Measurements from ENCODE around the gene SLC47A2. TPM values are rescaled to one million over a fixed set of nuclear protein-coding genes. Genes with fewer than 3 reads are reported as not detected.

Gene SLC47A2
- total RNA-seq, 4 donors from 2014 or later: not detected

GRCh38 chr17:19677736-19678379, 38.5 kb downstream of the SLC47A2 start:
- no peaks in the 10 kb centered on the region for H3K9me3 ChIP-seq
- no peak for DNase-seq (ENCODE audit: extremely low spot score)
- H3K36me3 ChIP-seq: peaks cover 17 to 58% (median 34%) of the 10 kb centered on the region in 4 donors
- 97% methylated on average over 5 of the region's 5 CpGs for WGBS
- no peak overlapping the region for H3K27ac ChIP-seq (replicated peaks in 1 of 4)
- intact Hi-C loops (cut with DNase I): no loop called here
- no peak overlapping the region for H3K4me3 ChIP-seq
- no peaks in the 10 kb centered on the region for H3K27me3 ChIP-seq
- TF ChIP-seq CTCF (IDR thresholded peaks at IDR 0.05) (no peak), EP300 (IDR thresholded peaks at IDR 0.05) (no peak), POLR2A (IDR thresholded peaks at IDR 0.05; ENCODE audit: low read depth) (no peak), POLR2AphosphoS5 (IDR thresholded peaks at IDR 0.05) (no peak)
- H3K4me1 ChIP-seq: peaks cover 0 to 14% (median 2%) of the 10 kb centered on the region in 4 donors

GRCh38 chr17:19676896-19677295, 39.5 kb downstream of the SLC47A2 start:
- intact Hi-C loops (cut with DNase I): no loop called here
- WGBS: 97% methylated on average over 4 of the region's 4 CpGs
- H3K9me3 ChIP-seq: no peaks in the 10 kb centered on the region
- peaks cover 17 to 68% (median 41%) of the 10 kb centered on the region in 4 donors for H3K36me3 ChIP-seq
- no peak overlapping the region for H3K27ac ChIP-seq (replicated peaks in 1 of 4)
- DNase-seq (ENCODE audit: extremely low spot score): no peak
- H3K27me3 ChIP-seq: no peaks in the 10 kb centered on the region
- TF ChIP-seq POLR2AphosphoS5 (IDR thresholded peaks at IDR 0.05): no peak
- TF ChIP-seq CTCF (IDR thresholded peaks at IDR 0.05): no peak
- TF ChIP-seq POLR2A (IDR thresholded peaks at IDR 0.05; ENCODE audit: low read depth): no peak
- TF ChIP-seq EP300 (IDR thresholded peaks at IDR 0.05): no peak
- no peak overlapping the region for H3K4me3 ChIP-seq
- H3K4me1 ChIP-seq: peaks cover 0 to 20% (median 10%) of the 10 kb centered on the region in 4 donors

GRCh38 chr17:19673623-19674022, 42.8 kb downstream of the SLC47A2 start:
- TF ChIP-seq POLR2A (IDR thresholded peaks at IDR 0.05; ENCODE audit: low read depth) (no peak), EP300 (IDR thresholded peaks at IDR 0.05) (no peak), POLR2AphosphoS5 (IDR thresholded peaks at IDR 0.05) (no peak), CTCF (IDR thresholded peaks at IDR 0.05) (no peak)
- no peak for DNase-seq (ENCODE audit: extremely low spot score)
- H3K27me3 ChIP-seq: no peaks in the 10 kb centered on the region
- no peak overlapping the region for H3K4me3 ChIP-seq
- intact Hi-C loops (cut with DNase I): no loop called here
- peaks cover 17 to 90% (median 53%) of the 10 kb centered on the region in 4 donors for H3K36me3 ChIP-seq
- H3K27ac ChIP-seq (replicated peaks in 1 of 4): no peak overlapping the region
- peaks cover 3 to 20% (median 14%) of the 10 kb centered on the region in 4 donors for H3K4me1 ChIP-seq
- no peaks in the 10 kb centered on the region for H3K9me3 ChIP-seq
- WGBS: 65% methylated on average over 3 of the region's 3 CpGs

- TF ChIP-seq EP300 (IDR thresholded peaks at IDR 0.05): no peak
- no peak for TF ChIP-seq CTCF (IDR thresholded peaks at IDR 0.05)
- TF ChIP-seq POLR2A (IDR thresholded peaks at IDR 0.05; ENCODE audit: low read depth): no peak
- no peak for TF ChIP-seq POLR2AphosphoS5 (IDR thresholded peaks at IDR 0.05)
- 80% methylated on average over 5 of the region's 5 CpGs for WGBS
- Histone ChIP-seq H3K27me3 (no peaks in the 10 kb centered on the region), H3K4me3 (no peak overlapping the region), H3K4me1 (peaks cover 3 to 20% (median 14%) of the 10 kb centered on the region in 4 donors), H3K27ac (replicated peaks in 1 of 4) (peak overlapping the region in 1 of 4 donors; percentile 16), H3K9me3 (no peaks in the 10 kb centered on the region), H3K36me3 (peaks cover 16 to 82% (median 52%) of the 10 kb centered on the region in 4 donors)
- DNase-seq (ENCODE audit: extremely low spot score): no peak
- intact Hi-C loops (cut with DNase I): no loop called here
These were observed 44.2 kb downstream of the SLC47A2 start for GRCh38 chr17:19672009-19672750.

Measured in esophagus muscularis mucosa (tissue), 4 donors.